IPS DF 6.9 (cell line): ENCODE results near the gene USP34.
A peak's percentile ranks its signal among the peaks of the same experiment; 100 is the strongest.

Experiments used
- DNase-seq: peaks from one replicate; pipeline ENCODE4 v3.0.0-alpha.2; 2013; ENCODE audit warnings: low read depth, low spot score
- H3K27ac ChIP-seq: one replicate; pipeline ENCODE4 v1.5.1; 2013; ENCODE audit warnings: low read length, control low read depth
- H3K27me3 ChIP-seq: 2 replicates; pipeline ENCODE4 v1.6.1; 2013; ENCODE audit warnings: mild to moderate bottlenecking, low read length; ENCODE audit not compliant: control insufficient read depth, insufficient read depth
- H3K36me3 ChIP-seq: 2 replicates; pipeline ENCODE4 v1.6.1; 2013; ENCODE audit warnings: low read length; ENCODE audit not compliant: control insufficient read depth, insufficient read depth
- H3K4me1 ChIP-seq: 2 replicates; pipeline ENCODE4 v1.6.1; 2013; ENCODE audit warnings: low read length; ENCODE audit not compliant: control insufficient read depth, insufficient read depth
- H3K4me3 ChIP-seq: 2 replicates; pipeline ENCODE4 v1.5.1; 2013; ENCODE audit warnings: mild to moderate bottlenecking, low read length
- H3K9me3 ChIP-seq: 2 replicates; pipeline ENCODE4 v1.6.1; 2013; ENCODE audit warnings: low read length, inconsistent platforms; ENCODE audit not compliant: control insufficient read depth, insufficient read depth
- WGBS: extraction: QIAGEN DNeasy Blood & Tissue Kit; methylation state at CpG from one replicate; pipeline ENCODE4 v1.1.7; 2013; ENCODE audit warnings: mixed read lengths, missing lambda C conversion rate; ENCODE audit not compliant: insufficient read length, insufficient coverage; 5-methylcytosine and 5-hydroxymethylcytosine counted together

The USP34 gene

GRCh38 chr2:61470965-61471904 is at the start of gene USP34:
Gene USP34 (minus strand): TSS chr2:61471087. CDS start chr2:61470692, 395 bp downstream.
- H3K36me3 ChIP-seq = no peaks in the 10 kb centered on the region
- peak; percentile 54 for DNase-seq
- H3K4me1 ChIP-seq = no peaks in the 10 kb centered on the region
- peak within 1 kb of the TSS; percentile 86 for H3K4me3 ChIP-seq
- no peaks in the 10 kb centered on the region for H3K27me3 ChIP-seq
- WGBS = no CpG with 5 or more reads among the region's 91 CpGs
- H3K9me3 ChIP-seq = no peaks in the 10 kb centered on the region
- no peak within 1 kb of the TSS for H3K27ac ChIP-seq

DNA sequence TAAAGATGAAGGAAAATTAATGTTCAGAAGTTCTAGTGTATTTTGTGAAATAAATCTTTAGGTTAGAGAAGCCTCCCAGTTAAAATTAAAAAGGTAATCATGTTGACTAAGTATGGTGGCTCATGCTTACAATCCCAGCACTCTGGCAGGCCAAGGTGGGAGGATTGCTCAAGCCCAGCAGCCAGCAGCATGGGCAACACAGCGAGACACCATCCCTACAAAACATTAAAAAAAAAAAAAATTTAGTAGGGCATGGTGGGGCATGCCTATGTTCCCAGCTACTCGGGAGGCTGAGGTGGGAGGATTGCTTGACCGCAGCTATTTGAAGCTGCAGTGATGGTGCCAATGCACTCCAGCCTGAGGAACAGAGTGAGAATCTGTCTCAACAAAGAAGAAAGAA is 49.4 kb upstream of the USP34 start:
- Histone ChIP-seq H3K4me1 (no peaks in the 10 kb centered on the region), H3K27me3 (no peaks in the 10 kb centered on the region), H3K9me3 (no peaks in the 10 kb centered on the region), H3K27ac (no peak overlapping the region), H3K4me3 (no peak overlapping the region), H3K36me3 (peaks cover 12% of the 10 kb centered on the region; the same call in 1 of the 2 replicates)
- no peak for DNase-seq
- WGBS = no CpG with 5 or more reads among the region's 3 CpGs

DNA sequence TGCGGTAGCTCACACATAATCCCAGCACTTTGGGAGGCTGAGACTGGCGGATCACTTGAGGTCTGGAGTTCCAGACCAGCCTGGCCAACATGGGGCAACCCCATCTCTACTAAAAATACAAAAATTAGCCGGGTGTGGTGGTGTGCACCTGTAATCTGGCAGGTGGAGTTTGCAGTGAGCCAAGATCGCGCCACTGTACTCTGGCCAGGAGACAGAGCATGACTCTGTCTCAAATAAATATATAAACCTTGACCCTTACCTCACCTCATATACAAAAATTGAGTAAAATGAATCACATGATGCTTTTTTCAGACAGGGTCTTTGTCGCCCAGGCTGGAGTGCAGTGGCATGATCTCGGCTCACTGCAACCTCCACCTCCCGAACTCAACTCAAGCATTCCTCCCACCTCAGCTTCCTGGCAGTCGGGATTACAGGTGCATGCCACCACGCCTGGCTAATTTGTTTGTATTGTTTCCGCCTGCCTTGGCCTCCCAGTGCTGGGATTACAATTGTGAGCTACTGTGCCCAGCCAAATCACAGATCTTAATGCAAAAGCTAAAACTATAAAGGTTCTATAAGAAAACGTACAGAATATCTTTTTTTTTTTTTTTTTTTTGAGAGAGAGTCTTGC is 42.0 kb upstream of the USP34 start:
- Histone ChIP-seq H3K36me3 (peaks cover 10% of the 10 kb centered on the region; the same call in 1 of the 2 replicates), H3K27ac (no peak overlapping the region), H3K4me3 (no peak overlapping the region), H3K9me3 (no peaks in the 10 kb centered on the region), H3K4me1 (no peaks in the 10 kb centered on the region), H3K27me3 (no peaks in the 10 kb centered on the region)
- WGBS = no CpG with 5 or more reads among the region's 12 CpGs
- no peak for DNase-seq

GRCh38 chr2:61510674-61511671 is 40.1 kb upstream of the USP34 start:
- Histone ChIP-seq H3K36me3 (peaks cover 9% of the 10 kb centered on the region; the same call in 1 of the 2 replicates), H3K27me3 (no peaks in the 10 kb centered on the region), H3K9me3 (no peaks in the 10 kb centered on the region), H3K4me1 (no peaks in the 10 kb centered on the region), H3K4me3 (no peak overlapping the region), H3K27ac (no peak overlapping the region)
- no CpG with 5 or more reads among the region's 19 CpGs for WGBS
- DNase-seq = no peak

DNA sequence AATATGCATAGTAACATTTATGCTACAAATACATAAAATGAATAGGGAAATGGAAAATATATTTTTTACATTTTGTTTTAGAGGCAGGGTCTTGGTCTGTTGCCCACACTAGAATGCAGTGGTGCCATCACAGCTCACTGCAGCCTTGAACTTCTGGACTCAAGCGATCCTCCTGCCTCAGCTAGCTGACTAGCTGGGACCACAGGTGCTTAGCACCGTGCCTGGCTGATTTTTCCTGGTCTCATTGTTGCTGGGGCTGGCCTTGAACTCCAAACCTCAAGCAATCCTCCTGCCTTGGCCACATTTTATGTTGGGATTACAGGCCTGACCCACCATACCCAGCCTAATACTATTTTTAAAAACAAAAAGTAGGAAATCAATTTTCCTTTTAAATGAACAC is 34.1 kb upstream of the USP34 start:
- H3K4me1 ChIP-seq = no peaks in the 10 kb centered on the region; the same call in 1 of the 2 replicates
- no peaks in the 10 kb centered on the region for H3K9me3 ChIP-seq
- no peak overlapping the region for H3K27ac ChIP-seq
- no peak overlapping the region for H3K4me3 ChIP-seq
- no peak for DNase-seq
- no CpG with 5 or more reads among the region's 2 CpGs for WGBS
- no peaks in the 10 kb centered on the region for H3K27me3 ChIP-seq
- H3K36me3 ChIP-seq = peaks cover 1% of the 10 kb centered on the region; the same call in 1 of the 2 replicates

DNA sequence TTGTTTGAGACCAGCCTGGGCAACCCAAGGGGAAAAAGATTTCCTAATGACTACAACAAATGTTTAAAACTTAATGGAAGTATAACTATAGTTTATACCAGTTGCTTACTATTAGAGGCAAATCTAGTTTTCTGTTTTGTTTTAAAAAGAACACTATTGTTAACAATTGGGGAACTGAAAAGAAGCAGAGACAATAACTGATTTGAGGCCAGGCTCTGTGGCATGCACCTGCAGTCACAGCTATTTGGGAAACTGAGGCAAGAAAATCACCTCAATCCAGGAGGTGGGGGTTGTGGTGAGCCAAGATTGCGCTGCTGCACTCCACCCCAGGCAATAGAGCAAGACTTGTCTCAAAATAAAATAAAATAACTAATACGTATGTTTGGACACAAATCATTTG is 28.2 kb upstream of the USP34 start:
- WGBS = no CpG with 5 or more reads among the region's 2 CpGs
- Histone ChIP-seq H3K27me3 (no peaks in the 10 kb centered on the region), H3K4me3 (no peak overlapping the region), H3K27ac (no peak overlapping the region), H3K4me1 (no peaks in the 10 kb centered on the region; the same call in 1 of the 2 replicates), H3K9me3 (no peaks in the 10 kb centered on the region), H3K36me3 (peaks cover 13% of the 10 kb centered on the region; the same call in 1 of the 2 replicates)
- no peak for DNase-seq

- Histone ChIP-seq H3K9me3 (no peaks in the 10 kb centered on the region), H3K27ac (no peak overlapping the region), H3K4me1 (no peaks in the 10 kb centered on the region), H3K4me3 (no peak overlapping the region), H3K36me3 (peaks cover 32% of the 10 kb centered on the region; the same call in 1 of the 2 replicates), H3K27me3 (no peaks in the 10 kb centered on the region)
- DNase-seq = no peak
- WGBS = no CpG with 5 or more reads among the region's 2 CpGs
Measured at GRCh38 chr2:61493523-61493942, 22.6 kb upstream of the USP34 start.

DNA sequence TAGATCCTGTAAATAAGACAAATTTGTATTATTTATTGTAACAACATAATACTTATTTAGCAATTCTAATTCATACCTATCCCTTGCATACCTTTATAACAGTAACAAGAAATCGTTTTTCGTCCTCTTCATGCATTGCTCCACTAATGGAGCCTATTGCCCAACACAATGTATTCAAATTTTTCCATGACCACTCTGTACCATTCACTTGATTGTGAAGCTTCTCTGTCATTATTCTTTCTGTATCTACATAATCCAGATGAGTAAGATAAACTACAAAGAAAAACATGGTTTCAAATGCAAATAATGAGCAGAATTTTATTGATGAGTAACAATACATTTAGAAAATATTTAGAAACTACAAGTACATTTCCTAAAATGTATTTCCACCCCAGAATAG is 21.6 kb upstream of the USP34 start:
- no peak for DNase-seq
- Histone ChIP-seq H3K4me3 (no peak overlapping the region), H3K27ac (no peak overlapping the region), H3K27me3 (no peaks in the 10 kb centered on the region), H3K4me1 (no peaks in the 10 kb centered on the region), H3K36me3 (peaks cover 32% of the 10 kb centered on the region; the same call in 1 of the 2 replicates), H3K9me3 (no peaks in the 10 kb centered on the region)
- WGBS = no CpG with 5 or more reads among the region's 2 CpGs

GRCh38 chr2:61485281-61485680 is 14.4 kb upstream of the USP34 start:
- Histone ChIP-seq H3K4me1 (no peaks in the 10 kb centered on the region), H3K9me3 (no peaks in the 10 kb centered on the region), H3K36me3 (peaks cover 17% of the 10 kb centered on the region; the same call in 1 of the 2 replicates), H3K27ac (no peak overlapping the region), H3K4me3 (no peak overlapping the region), H3K27me3 (no peaks in the 10 kb centered on the region)
- DNase-seq = no peak
- WGBS = 100% methylated on average over 2 of the region's 5 CpGs
